OCI-LY7 (cell line): ENCODE measurements around the gene HDAC4.

ENCODE experiments used
- EZH2phosphoT487 ChIP-seq: fragments of 200-600 bp; sonication (generic); IDR thresholded peaks from 2 replicates; pipeline ENCODE4 v1.6.1; 2018; ENCODE audit warnings: low read depth, borderline replicate concordance, mild to moderate bottlenecking, mixed run types, antibody characterized with exemption, low read length, moderate library complexity, mixed read lengths
- TF ChIP-seq, protein P1 (sequence below): fragments of 200-600 bp; sonication (generic); conservative IDR thresholded peaks from 2 replicates; pipeline ENCODE4 v1.5.1; 2014; ENCODE audit warnings: mild to moderate bottlenecking, antibody characterized with exemption, low read length, moderate library complexity, mixed read lengths

DNA sequence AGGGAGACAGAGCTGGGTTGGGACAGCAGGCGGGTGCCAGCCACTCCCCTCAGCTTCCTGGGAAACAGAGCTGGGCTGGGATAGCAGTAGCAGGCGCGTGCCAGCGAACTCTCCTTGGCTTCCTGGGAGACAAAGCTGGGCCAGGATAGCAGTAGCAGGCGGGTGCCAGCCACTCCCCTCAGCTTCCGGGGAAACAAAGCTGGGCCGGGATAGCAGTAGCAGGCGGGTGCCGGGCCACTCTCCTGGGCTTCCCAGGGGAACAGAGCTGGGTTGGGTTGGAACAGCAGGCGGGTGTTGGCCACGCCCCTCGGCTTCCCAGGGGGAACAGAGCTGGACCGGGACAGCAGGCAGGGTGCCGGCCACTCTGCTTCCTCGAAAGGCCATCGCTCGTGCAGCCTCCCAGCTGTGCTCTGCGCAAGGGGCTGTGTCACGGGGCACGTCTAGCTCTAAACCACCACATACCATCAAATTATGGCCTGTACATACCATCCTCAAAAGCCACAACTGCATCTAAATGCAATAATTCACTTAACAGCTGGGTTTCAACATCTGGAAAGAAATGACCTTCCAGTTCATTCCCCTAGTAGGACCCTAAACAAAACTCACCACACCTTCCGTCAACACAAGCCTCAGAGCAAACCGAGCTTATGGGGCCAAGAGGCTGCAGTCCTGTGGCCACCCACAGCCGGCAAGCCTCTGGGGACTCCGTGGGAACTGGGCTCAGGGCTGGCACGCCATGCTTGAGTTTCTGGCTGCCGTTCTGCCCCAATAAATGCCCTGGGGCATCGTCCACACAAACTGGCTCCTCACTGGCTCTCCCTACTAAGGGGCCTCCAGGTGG, 324.7 kb downstream of the HDAC4 start:
- TF ChIP-seq EZH2phosphoT487 = no peak
- TF ChIP-seq, protein P1, sequence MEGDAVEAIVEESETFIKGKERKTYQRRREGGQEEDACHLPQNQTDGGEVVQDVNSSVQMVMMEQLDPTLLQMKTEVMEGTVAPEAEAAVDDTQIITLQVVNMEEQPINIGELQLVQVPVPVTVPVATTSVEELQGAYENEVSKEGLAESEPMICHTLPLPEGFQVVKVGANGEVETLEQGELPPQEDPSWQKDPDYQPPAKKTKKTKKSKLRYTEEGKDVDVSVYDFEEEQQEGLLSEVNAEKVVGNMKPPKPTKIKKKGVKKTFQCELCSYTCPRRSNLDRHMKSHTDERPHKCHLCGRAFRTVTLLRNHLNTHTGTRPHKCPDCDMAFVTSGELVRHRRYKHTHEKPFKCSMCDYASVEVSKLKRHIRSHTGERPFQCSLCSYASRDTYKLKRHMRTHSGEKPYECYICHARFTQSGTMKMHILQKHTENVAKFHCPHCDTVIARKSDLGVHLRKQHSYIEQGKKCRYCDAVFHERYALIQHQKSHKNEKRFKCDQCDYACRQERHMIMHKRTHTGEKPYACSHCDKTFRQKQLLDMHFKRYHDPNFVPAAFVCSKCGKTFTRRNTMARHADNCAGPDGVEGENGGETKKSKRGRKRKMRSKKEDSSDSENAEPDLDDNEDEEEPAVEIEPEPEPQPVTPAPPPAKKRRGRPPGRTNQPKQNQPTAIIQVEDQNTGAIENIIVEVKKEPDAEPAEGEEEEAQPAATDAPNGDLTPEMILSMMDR = no peak
